Astrocyte (in vitro differentiated cells and primary cell): ENCODE data around the gene VAV2. TPM values are rescaled to one million over a fixed set of nuclear protein-coding genes. Genes with fewer than 3 reads are reported as not detected.

ENCODE experiments used
- DNase-seq: peaks from one replicate; pipeline ENCODE4 v3.0.0-alpha.2; 2010; ENCODE audit warnings: low read depth
- FAIRE-seq: peaks from 2 replicates; lab custom pipeline; 2011; peaks lifted over from hg19 to GRCh38; lab: Jason Lieb, UNC
- H2AFZ ChIP-seq: 2 replicates; pipeline ENCODE4 v1.6.0; 2012; ENCODE audit warnings: low read depth, low read length, inconsistent platforms
- H3K27ac ChIP-seq: 2 replicates; pipeline ENCODE4 v1.5.1; 2011; ENCODE audit warnings: low read depth, low read length, inconsistent platforms
- H3K27me3 ChIP-seq: 2 replicates; pipeline ENCODE4 v1.6.0; 2011; ENCODE audit warnings: low read length, inconsistent platforms; ENCODE audit not compliant: insufficient read depth
- H3K36me3 ChIP-seq: 2 replicates; pipeline ENCODE4 v1.5.1; 2011; ENCODE audit warnings: low read length, inconsistent platforms; ENCODE audit not compliant: insufficient read depth
- H3K4me1 ChIP-seq: 2 replicates; pipeline ENCODE4 v1.5.1; 2011; ENCODE audit warnings: low read length, inconsistent platforms; ENCODE audit not compliant: insufficient read depth
- H3K4me2 ChIP-seq: 2 replicates; pipeline ENCODE4 v1.6.0; 2012; ENCODE audit warnings: low read length, inconsistent platforms
- H3K4me3 ChIP-seq: 2 replicates; pipeline ENCODE4 v1.5.1; 2011; ENCODE audit warnings: low read depth, mild to moderate bottlenecking, low read length, inconsistent platforms; ENCODE audit not compliant: insufficient read depth
- H3K79me2 ChIP-seq: 2 replicates; pipeline ENCODE4 v1.6.0; 2012; ENCODE audit warnings: mild to moderate bottlenecking, low read length, inconsistent platforms; ENCODE audit not compliant: insufficient read depth
- H3K9ac ChIP-seq: 2 replicates; pipeline ENCODE4 v1.6.0; 2012; ENCODE audit warnings: mild to moderate bottlenecking, low read length, inconsistent platforms
- H3K9me3 ChIP-seq: 2 replicates; pipeline ENCODE4 v1.5.1; 2012; ENCODE audit warnings: low read depth, mild to moderate bottlenecking, low read length, inconsistent platforms; ENCODE audit not compliant: insufficient read depth
- H4K20me1 ChIP-seq: 2 replicates; pipeline ENCODE4 v1.6.0; 2012; ENCODE audit warnings: low read length, inconsistent platforms; ENCODE audit not compliant: insufficient read depth
- H3K27ac Mint-ChIP-seq: one replicate; pipeline ENCODE4 v1.8.0; 2021; ENCODE audit warnings: mild to moderate bottlenecking, mixed read lengths; ENCODE audit not compliant: unreplicated experiment
- H3K27me3 Mint-ChIP-seq: one replicate; pipeline ENCODE4 v1.8.0; 2021; ENCODE audit warnings: low read depth, mixed read lengths; ENCODE audit not compliant: unreplicated experiment
- H3K36me3 Mint-ChIP-seq: one replicate; pipeline ENCODE4 v1.8.0; 2021; ENCODE audit warnings: low read depth, mixed read lengths; ENCODE audit not compliant: unreplicated experiment
- H3K4me1 Mint-ChIP-seq: one replicate; pipeline ENCODE4 v1.8.0; 2021; ENCODE audit warnings: low read depth, mixed read lengths; ENCODE audit not compliant: unreplicated experiment
- H3K4me3 Mint-ChIP-seq: one replicate; pipeline ENCODE4 v1.8.0; 2021; ENCODE audit warnings: mild to moderate bottlenecking, moderate library complexity, mixed read lengths; ENCODE audit not compliant: unreplicated experiment
- H3K9me3 Mint-ChIP-seq: one replicate; pipeline ENCODE4 v1.8.0; 2021; ENCODE audit warnings: mild to moderate bottlenecking, mixed read lengths; ENCODE audit not compliant: unreplicated experiment
- EZH2 ChIP-seq: IDR thresholded peaks from 2 replicates; pipeline ENCODE4 v1.6.1; 2012; ENCODE audit warnings: mild to moderate bottlenecking, low read length, inconsistent platforms; ENCODE audit not compliant: insufficient read depth
- total RNA-seq: library from RNA; stranded (reverse); gene quantifications from 2 replicates; pipeline ENCODE4 v1.2.1, GENCODE V29; 2021
- TF ChIP-seq, protein P1 (sequence below): IDR thresholded peaks from 2 replicates; pipeline ENCODE4 v1.5.1; 2011; ENCODE audit warnings: low read depth, mild to moderate bottlenecking, inconsistent platforms, low read length, moderate library complexity; ENCODE audit not compliant: insufficient read depth

Gene VAV2
- total RNA-seq, 1 donor from 2014 or later, result 36.5 TPM

DNA sequence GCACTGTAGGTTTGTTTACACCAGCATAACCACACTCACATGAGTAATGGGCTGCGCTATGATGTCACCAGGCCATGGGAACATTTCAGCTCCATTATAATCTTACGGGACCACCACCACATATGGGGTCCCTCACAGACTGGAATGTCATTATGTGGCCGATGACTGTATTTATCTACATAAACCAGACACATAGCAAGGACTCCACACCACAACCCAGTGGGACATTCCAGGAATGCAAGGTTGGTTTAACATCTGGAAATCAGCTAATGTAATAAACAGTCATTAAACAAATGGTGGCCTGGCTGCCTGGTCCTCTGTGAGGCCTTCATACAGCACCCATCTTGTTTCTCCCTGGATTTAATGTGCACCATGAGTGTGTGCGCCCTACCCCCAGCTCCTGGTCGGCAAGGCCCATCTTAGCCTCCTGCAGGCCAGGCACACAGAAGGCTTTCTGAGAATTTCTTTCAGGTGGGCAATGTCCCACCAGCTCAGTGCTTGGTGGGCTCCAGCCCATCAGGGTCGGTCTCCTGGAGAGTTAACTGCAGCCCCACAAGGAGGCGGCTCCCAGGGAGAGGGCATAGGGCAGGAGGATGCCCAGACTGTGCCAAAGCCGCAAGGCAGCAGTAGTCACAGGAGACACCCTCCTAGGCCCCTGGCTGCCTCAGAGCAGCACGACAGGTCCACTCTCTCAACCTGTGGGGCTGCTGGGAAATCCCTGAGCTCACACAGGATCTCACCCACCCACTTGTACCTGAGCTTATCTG, 218.1 kb downstream of the VAV2 start:
- FAIRE-seq, result no peak
- peak; percentile 65 for DNase-seq
- no peaks in the 10 kb centered on the region for H3K27me3 Mint-ChIP-seq
- TF ChIP-seq, protein P1, sequence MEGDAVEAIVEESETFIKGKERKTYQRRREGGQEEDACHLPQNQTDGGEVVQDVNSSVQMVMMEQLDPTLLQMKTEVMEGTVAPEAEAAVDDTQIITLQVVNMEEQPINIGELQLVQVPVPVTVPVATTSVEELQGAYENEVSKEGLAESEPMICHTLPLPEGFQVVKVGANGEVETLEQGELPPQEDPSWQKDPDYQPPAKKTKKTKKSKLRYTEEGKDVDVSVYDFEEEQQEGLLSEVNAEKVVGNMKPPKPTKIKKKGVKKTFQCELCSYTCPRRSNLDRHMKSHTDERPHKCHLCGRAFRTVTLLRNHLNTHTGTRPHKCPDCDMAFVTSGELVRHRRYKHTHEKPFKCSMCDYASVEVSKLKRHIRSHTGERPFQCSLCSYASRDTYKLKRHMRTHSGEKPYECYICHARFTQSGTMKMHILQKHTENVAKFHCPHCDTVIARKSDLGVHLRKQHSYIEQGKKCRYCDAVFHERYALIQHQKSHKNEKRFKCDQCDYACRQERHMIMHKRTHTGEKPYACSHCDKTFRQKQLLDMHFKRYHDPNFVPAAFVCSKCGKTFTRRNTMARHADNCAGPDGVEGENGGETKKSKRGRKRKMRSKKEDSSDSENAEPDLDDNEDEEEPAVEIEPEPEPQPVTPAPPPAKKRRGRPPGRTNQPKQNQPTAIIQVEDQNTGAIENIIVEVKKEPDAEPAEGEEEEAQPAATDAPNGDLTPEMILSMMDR, result no peak
- no peak for TF ChIP-seq EZH2
- no peaks in the 10 kb centered on the region for H3K4me1 Mint-ChIP-seq
- H3K4me3 Mint-ChIP-seq, result no peak overlapping the region
- Histone ChIP-seq H3K27me3 (no peaks in the 10 kb centered on the region), H3K4me2 (no peak overlapping the region), H3K9ac (peak overlapping the region; percentile 9), H3K27ac (peak overlapping the region; percentile 28), H3K4me1 (peaks cover 5% of the 10 kb centered on the region), H3K9me3 (no peaks in the 10 kb centered on the region), H3K79me2 (no peaks in the 10 kb centered on the region), H3K36me3 (peaks cover 17% of the 10 kb centered on the region), H4K20me1 (peaks cover 12% of the 10 kb centered on the region), H2AFZ (no peak overlapping the region), H3K4me3 (no peak overlapping the region)
- H3K9me3 Mint-ChIP-seq, result no peaks in the 10 kb centered on the region
- no peak overlapping the region for H3K27ac Mint-ChIP-seq
- peaks cover 11% of the 10 kb centered on the region for H3K36me3 Mint-ChIP-seq

DNA sequence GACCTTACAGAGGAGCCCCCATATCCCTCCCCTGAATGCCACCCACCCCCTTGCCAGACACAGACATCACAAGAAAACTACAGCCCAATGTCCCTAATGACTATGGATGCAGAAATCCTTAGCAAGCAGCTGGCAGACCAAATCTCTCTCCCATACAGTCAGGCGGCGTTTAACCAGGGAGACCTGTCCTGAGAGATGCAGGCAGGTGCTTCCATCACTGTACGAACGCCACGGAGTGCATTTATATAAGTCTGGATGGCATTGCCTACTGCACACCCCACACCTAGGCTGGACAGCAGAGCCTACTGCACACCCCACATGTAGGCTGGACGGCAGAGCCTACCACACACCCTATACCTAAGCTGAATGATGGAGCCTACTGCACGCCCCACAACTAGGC, 219.5 kb downstream of the VAV2 start:
- H3K9me3 Mint-ChIP-seq, result no peaks in the 10 kb centered on the region
- no peak for FAIRE-seq
- H3K36me3 ChIP-seq, result peaks cover 19% of the 10 kb centered on the region

More for the DNA sequence above, 219.5 kb downstream of the VAV2 start:
- H3K4me3 ChIP-seq, result no peak overlapping the region
- no peak overlapping the region for H3K9ac ChIP-seq
- H3K4me2 ChIP-seq, result no peak overlapping the region
- peaks cover 5% of the 10 kb centered on the region for H3K4me1 ChIP-seq
- Mint-ChIP-seq H3K27me3 (no peaks in the 10 kb centered on the region), H3K4me3 (no peak overlapping the region), H3K27ac (no peak overlapping the region), H3K4me1 (no peaks in the 10 kb centered on the region), H3K36me3 (peaks cover 15% of the 10 kb centered on the region)
- H3K9me3 ChIP-seq, result peaks cover 4% of the 10 kb centered on the region
- DNase-seq, result no peak
- H3K79me2 ChIP-seq, result no peaks in the 10 kb centered on the region
- no peak overlapping the region for H2AFZ ChIP-seq
- TF ChIP-seq EZH2, result no peak
- TF ChIP-seq, protein P1, result no peak
- H3K27ac ChIP-seq, result no peak overlapping the region
- H3K27me3 ChIP-seq, result no peaks in the 10 kb centered on the region
- peaks cover 12% of the 10 kb centered on the region for H4K20me1 ChIP-seq
